Measurements from ENCODE around the gene DPEP3. TPM values are rescaled to one million over a fixed set of nuclear protein-coding genes. Genes with fewer than 3 reads are reported as not detected.

The DPEP3 gene
- polyA plus RNA-seq, 1 donor (not counting 4 experiments of a cell fraction or from before 2014, with no cell fraction given): not detected

GRCh38 chr16:67967183-67967957 is 12.9 kb downstream of the DPEP3 start:
- Histone ChIP-seq H3K27ac (ENCODE audit: control insufficient read depth, insufficient read depth, low read length) (peak overlapping the region; percentile 89), H3K9me3 (ENCODE audit: control insufficient read depth, low read depth, low read length) (no peaks in the 10 kb centered on the region), H3K4me2 (ENCODE audit: control insufficient read depth, extremely low read depth, insufficient read depth, low read depth, low read length) (peak overlapping the region; percentile 83), H2AFZ (ENCODE audit: control insufficient read depth, low read length) (no peak overlapping the region), H3K79me2 (ENCODE audit: control insufficient read depth, insufficient read depth, low read length) (peaks cover 38% of the 10 kb centered on the region), H3K36me3 (ENCODE audit: control insufficient read depth in 2 of 2, extremely low read depth in 1 of 2, insufficient read depth in 2 of 2, low read length in 2 of 2) (peaks cover 2 to 24% of the 10 kb centered on the region in 2 experiments), H4K20me1 (ENCODE audit: control insufficient read depth, extremely low read depth, insufficient read depth, low read length) (no peaks in the 10 kb centered on the region), H3K4me3 (ENCODE audit: control insufficient read depth in 2 of 3, extremely low read depth in 1 of 3, insufficient read depth in 2 of 3, low read depth in 1 of 3, low read length in 3 of 3) (peak overlapping the region; percentile 64 to 91 (median 73)), H3K27me3 (ENCODE audit: control insufficient read depth, extremely low read depth, insufficient read depth, low read length) (no peaks in the 10 kb centered on the region), H3K9ac (ENCODE audit: control insufficient read depth, extremely low read depth, insufficient read depth, low read length) (peak overlapping the region; percentile 94), H3K9me1 (ENCODE audit: control insufficient read depth, extremely low read depth, insufficient read depth, low read length) (no peaks in the 10 kb centered on the region), H3K4me1 (ENCODE audit: control insufficient read depth, extremely low read depth, insufficient read depth, low read length) (peaks cover 56% of the 10 kb centered on the region)
- FAIRE-seq (peak; percentile 52), DNase-seq (ENCODE audit: low read depth, low spot score) (peak; percentile 49)
- TF ChIP-seq, protein P1, sequence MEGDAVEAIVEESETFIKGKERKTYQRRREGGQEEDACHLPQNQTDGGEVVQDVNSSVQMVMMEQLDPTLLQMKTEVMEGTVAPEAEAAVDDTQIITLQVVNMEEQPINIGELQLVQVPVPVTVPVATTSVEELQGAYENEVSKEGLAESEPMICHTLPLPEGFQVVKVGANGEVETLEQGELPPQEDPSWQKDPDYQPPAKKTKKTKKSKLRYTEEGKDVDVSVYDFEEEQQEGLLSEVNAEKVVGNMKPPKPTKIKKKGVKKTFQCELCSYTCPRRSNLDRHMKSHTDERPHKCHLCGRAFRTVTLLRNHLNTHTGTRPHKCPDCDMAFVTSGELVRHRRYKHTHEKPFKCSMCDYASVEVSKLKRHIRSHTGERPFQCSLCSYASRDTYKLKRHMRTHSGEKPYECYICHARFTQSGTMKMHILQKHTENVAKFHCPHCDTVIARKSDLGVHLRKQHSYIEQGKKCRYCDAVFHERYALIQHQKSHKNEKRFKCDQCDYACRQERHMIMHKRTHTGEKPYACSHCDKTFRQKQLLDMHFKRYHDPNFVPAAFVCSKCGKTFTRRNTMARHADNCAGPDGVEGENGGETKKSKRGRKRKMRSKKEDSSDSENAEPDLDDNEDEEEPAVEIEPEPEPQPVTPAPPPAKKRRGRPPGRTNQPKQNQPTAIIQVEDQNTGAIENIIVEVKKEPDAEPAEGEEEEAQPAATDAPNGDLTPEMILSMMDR (optimal IDR thresholded peaks at IDR 0.05 in 1 of 3, IDR thresholded peaks at IDR 0.05 in 1 of 3, conservative IDR thresholded peaks at IDR 0.05 in 1 of 3; ENCODE audit: extremely low read depth in 1 of 3, insufficient read depth in 2 of 3, low read length in 3 of 3): peak in 1 of 3 experiments; percentile 2
- no peak for TF ChIP-seq EZH2 (IDR thresholded peaks at IDR 0.05; ENCODE audit: low read length)
- dilution Hi-C loops (cut with MboI; ENCODE audit: extremely low pct_ligation_motif_present, low sequenced_read_pairs): no loop called here

- TF ChIP-seq EZH2 (IDR thresholded peaks at IDR 0.05; ENCODE audit: low read length): no peak
- TF ChIP-seq, protein P1 (optimal IDR thresholded peaks at IDR 0.05 in 1 of 3, IDR thresholded peaks at IDR 0.05 in 1 of 3, conservative IDR thresholded peaks at IDR 0.05 in 1 of 3; ENCODE audit: extremely low read depth in 1 of 3, insufficient read depth in 2 of 3, low read length in 3 of 3): no peak
- FAIRE-seq (peak; percentile 69), DNase-seq (ENCODE audit: low read depth, low spot score) (peak; percentile 85)
- Histone ChIP-seq H3K9ac (ENCODE audit: control insufficient read depth, extremely low read depth, insufficient read depth, low read length) (peak overlapping the region; percentile 94), H3K4me1 (ENCODE audit: control insufficient read depth, extremely low read depth, insufficient read depth, low read length) (peaks cover 63% of the 10 kb centered on the region), H3K79me2 (ENCODE audit: control insufficient read depth, insufficient read depth, low read length) (peaks cover 38% of the 10 kb centered on the region), H3K27ac (ENCODE audit: control insufficient read depth, insufficient read depth, low read length) (peak overlapping the region; percentile 89), H3K9me1 (ENCODE audit: control insufficient read depth, extremely low read depth, insufficient read depth, low read length) (peaks cover 4% of the 10 kb centered on the region), H4K20me1 (ENCODE audit: control insufficient read depth, extremely low read depth, insufficient read depth, low read length) (peaks cover 5% of the 10 kb centered on the region), H3K36me3 (ENCODE audit: control insufficient read depth in 2 of 2, extremely low read depth in 1 of 2, insufficient read depth in 2 of 2, low read length in 2 of 2) (peaks cover 2 to 30% of the 10 kb centered on the region in 2 experiments), H3K9me3 (ENCODE audit: control insufficient read depth, low read depth, low read length) (no peaks in the 10 kb centered on the region), H3K27me3 (ENCODE audit: control insufficient read depth, extremely low read depth, insufficient read depth, low read length) (no peaks in the 10 kb centered on the region), H3K4me2 (ENCODE audit: control insufficient read depth, extremely low read depth, insufficient read depth, low read depth, low read length) (peak overlapping the region; percentile 83), H2AFZ (ENCODE audit: control insufficient read depth, low read length) (no peak overlapping the region), H3K4me3 (ENCODE audit: control insufficient read depth in 2 of 3, extremely low read depth in 1 of 3, insufficient read depth in 2 of 3, low read depth in 1 of 3, low read length in 3 of 3) (peak overlapping the region; percentile 64 to 91 (median 73))
- dilution Hi-C loops (cut with MboI; ENCODE audit: extremely low pct_ligation_motif_present, low sequenced_read_pairs): no loop called here
These were observed 13.6 kb downstream of the DPEP3 start for GRCh38 chr16:67966549-67967182.

Data from keratinocyte (primary cell).